Muscle of leg (tissue), 11 donors: ENCODE data around the gene SSBP1. TPM values are rescaled to one million over a fixed set of nuclear protein-coding genes. Genes with fewer than 3 reads are reported as not detected.

Experiments
- DNase-seq: peaks from one replicate; pipeline ENCODE4 v3.0.0; 2013
- H3K27ac ChIP-seq: one replicate; pipeline ENCODE4 v1.5.1; 2013; ENCODE audit warnings: mild to moderate bottlenecking, low read length, control low read depth
- H3K27me3 ChIP-seq: one replicate; pipeline ENCODE4 v1.6.1; 2013; ENCODE audit warnings: low read length; ENCODE audit not compliant: control insufficient read depth, insufficient read depth
- H3K36me3 ChIP-seq: one replicate; pipeline ENCODE4 v1.6.1; 2013; ENCODE audit warnings: low read length; ENCODE audit not compliant: control insufficient read depth, insufficient read depth
- H3K4me1 ChIP-seq: one replicate; pipeline ENCODE4 v1.6.1; 2013; ENCODE audit warnings: low read length; ENCODE audit not compliant: control insufficient read depth, insufficient read depth
- H3K4me3 ChIP-seq: one replicate; pipeline ENCODE4 v1.5.1; 2013; ENCODE audit warnings: low read length, control low read depth
- H3K9me3 ChIP-seq: replicated peaks from 2 replicates; pipeline ENCODE4 v1.6.1; 2013; ENCODE audit warnings: low read depth, low read length; ENCODE audit not compliant: control insufficient read depth
- WGBS: methylation state at CpG from one replicate; pipeline ENCODE4 v1.1.5; 2013; ENCODE audit warnings: missing lambda C conversion rate; ENCODE audit not compliant: insufficient coverage; 5-methylcytosine and 5-hydroxymethylcytosine counted together
- polyA plus RNA-seq, 8 donors: library from polyadenylated mRNA; unstranded; fragments of 120-200 nt; gene quantifications; one replicate each; pipeline versions ENCODE4 v1.2.1 to v1.2.3, GENCODE V29; 2013; ENCODE audit warnings: inconsistent platforms in 1 of 8, low replicate concordance in 1 of 8; ENCODE audit not compliant: insufficient read length in 8 of 8, insufficient read depth in 1 of 8
- total RNA-seq: library from RNA; stranded (reverse); fragments of 120-200 nt; gene quantifications from one replicate; pipeline ENCODE4 v1.2.4, GENCODE V29; 2013

SSBP1 gene
- total and polyA plus RNA-seq, 9 donors: 89.1 to 134 (median 101) TPM

DNA sequence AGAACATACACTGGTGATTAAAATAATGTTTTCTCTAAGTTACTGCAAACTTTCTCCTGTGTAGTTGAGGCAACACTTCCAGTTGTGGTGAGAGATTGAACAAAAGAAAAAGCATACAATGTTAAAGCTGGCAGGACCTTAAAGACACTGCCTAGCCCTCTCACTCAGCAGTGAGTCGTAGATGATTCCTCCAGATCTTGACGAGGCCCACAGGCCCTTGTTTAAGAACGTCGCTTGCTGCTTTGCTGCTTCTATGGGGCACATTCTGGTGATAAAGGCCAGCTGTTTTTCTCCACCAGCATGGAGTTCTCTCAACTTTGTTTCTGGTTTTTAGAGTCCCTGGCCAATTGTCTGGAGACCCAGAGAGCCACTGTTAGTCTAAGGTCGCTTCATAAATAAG is 33.4 kb upstream of the SSBP1 start:
- Histone ChIP-seq H3K4me1 (peaks cover 6% of the 10 kb centered on the region), H3K4me3 (no peak overlapping the region), H3K9me3 (no peaks in the 10 kb centered on the region), H3K36me3 (no peaks in the 10 kb centered on the region), H3K27me3 (peaks cover 10% of the 10 kb centered on the region), H3K27ac (no peak overlapping the region)
- WGBS: 39% methylated on average over 3 of the region's 5 CpGs
- DNase-seq: no peak

DNA sequence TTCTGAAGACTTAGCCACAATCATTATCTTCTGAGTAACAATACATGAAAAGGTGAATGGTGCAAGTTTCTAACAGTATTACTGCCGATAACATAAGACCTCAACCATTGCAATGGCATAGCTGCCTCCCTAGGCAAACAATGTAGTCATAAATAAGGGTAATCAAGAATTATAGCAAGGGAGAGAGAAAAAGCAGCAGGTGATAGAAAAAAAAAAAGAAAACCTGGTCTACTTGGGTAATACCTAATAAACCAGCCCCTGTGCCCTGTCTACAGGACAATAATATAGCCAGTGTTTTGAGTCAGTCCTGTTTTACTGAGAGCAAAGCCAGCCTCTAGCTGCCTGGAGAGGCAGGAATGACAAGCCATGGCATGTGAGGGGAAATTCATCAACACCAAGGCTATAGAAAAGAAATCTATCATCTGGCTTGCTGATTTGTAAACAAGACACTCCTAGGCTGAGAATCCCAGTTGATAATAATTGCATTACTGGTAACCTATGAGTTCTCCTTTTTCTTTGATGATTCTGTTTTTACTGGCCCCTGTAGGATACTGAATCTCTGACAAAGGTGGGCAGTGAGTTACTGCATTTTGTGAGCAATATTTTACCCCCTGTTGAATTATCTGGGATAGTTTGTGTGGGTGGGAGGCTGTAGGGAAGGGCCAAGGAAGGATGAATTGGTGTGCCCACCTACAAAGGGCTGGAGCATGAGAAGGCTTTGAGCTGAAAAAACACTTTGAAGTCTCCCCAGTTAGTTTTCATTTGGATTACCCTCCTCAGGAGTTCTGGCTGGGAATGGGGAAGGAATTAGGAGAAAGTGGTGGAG is 31.7 kb upstream of the SSBP1 start:
- no peaks in the 10 kb centered on the region for H3K9me3 ChIP-seq
- no peak overlapping the region for H3K27ac ChIP-seq
- peaks cover 10% of the 10 kb centered on the region for H3K27me3 ChIP-seq
- H3K4me1 ChIP-seq: no peaks in the 10 kb centered on the region
- no peaks in the 10 kb centered on the region for H3K36me3 ChIP-seq
- no peak for DNase-seq
- no CpG with 5 or more reads among the region's 1 CpG for WGBS
- H3K4me3 ChIP-seq: no peak overlapping the region

DNA sequence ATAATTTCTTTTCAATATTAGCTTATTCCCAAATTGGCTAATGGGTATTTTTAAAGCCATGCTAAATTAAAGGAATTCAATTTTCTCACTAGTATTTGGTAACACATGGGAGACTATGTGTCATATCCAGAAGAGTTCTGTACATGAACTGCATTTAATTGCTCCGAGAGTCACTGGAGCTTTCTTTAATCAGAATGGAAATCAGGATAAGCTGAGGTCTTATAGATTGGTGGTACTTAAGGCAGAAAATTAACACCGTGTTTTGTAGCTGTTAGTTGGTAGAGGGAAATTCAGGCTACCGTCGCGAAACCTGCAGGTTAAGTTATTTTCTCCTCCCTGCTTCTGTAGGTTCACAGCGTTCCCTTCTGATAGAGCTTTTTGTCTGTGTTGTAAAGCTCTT is 29.8 kb upstream of the SSBP1 start, which contains the start of gene WEE2:
Gene WEE2, plus strand, starts transcription at position 3 of the 400 bp plus-strand sequence. CDS start 406 bp downstream, outside the sequence.
- Histone ChIP-seq H3K9me3 (no peaks in the 10 kb centered on the region), H3K27me3 (peaks cover 10% of the 10 kb centered on the region), H3K4me1 (no peaks in the 10 kb centered on the region), H3K27ac (no peak within 1 kb of the TSS), H3K36me3 (no peaks in the 10 kb centered on the region), H3K4me3 (no peak within 1 kb of the TSS)
- 77% methylated on average over 2 of the region's 6 CpGs for WGBS
- no peak for DNase-seq

DNA sequence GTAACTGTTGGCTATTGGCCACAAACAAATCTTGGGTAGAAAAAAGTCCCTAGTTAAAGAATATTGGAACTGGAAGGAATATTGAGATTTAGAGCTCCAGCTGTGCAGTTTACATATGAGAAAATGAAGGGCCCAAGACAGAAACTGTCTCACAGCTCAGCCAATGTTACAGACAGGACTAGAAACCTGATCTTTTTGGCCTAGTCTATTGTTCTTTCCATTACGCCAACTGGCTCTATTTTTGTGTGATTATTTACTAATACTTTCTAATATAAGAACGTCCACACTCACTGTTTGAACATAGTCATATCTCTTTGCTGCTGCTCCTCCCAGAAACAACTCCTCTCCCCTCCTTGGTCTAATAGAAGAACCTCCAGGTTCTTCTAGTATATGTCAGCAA is 28.8 kb upstream of the SSBP1 start:
- no CpG with 5 or more reads among the region's 2 CpGs for WGBS
- Histone ChIP-seq H3K36me3 (no peaks in the 10 kb centered on the region), H3K27ac (no peak overlapping the region)

DNA sequence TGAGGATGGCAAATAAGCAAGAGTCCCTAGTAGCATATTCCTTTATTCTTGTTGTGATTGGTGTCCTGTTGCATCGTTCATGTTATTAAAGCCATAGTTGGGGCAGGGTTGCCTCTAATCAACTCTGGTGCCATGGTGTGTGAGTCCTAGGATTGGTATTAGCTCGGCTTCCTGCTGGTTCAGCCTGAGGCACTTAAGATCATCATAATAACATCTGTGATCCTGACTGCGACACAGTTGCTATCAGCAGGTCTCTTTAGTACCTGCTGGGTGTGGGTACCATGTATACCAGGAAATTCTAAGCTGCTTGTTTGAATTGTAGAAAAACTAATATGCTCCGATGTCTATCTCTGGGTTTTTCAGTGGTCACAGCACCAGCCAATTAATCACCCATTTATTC is 28.4 kb upstream of the SSBP1 start:
- no CpG with 5 or more reads among the region's 4 CpGs for WGBS
- H3K4me1 ChIP-seq: no peaks in the 10 kb centered on the region
- H3K36me3 ChIP-seq: no peaks in the 10 kb centered on the region
- H3K27ac ChIP-seq: no peak overlapping the region
- H3K27me3 ChIP-seq: peaks cover 4% of the 10 kb centered on the region
- H3K9me3 ChIP-seq: no peaks in the 10 kb centered on the region
- no peak for DNase-seq
- no peak overlapping the region for H3K4me3 ChIP-seq

More for the DNA sequence above, 28.8 kb upstream of the SSBP1 start:
- peaks cover 7% of the 10 kb centered on the region for H3K27me3 ChIP-seq
- no peaks in the 10 kb centered on the region for H3K9me3 ChIP-seq
- H3K4me3 ChIP-seq: no peak overlapping the region
- no peaks in the 10 kb centered on the region for H3K4me1 ChIP-seq
- DNase-seq: no peak

DNA sequence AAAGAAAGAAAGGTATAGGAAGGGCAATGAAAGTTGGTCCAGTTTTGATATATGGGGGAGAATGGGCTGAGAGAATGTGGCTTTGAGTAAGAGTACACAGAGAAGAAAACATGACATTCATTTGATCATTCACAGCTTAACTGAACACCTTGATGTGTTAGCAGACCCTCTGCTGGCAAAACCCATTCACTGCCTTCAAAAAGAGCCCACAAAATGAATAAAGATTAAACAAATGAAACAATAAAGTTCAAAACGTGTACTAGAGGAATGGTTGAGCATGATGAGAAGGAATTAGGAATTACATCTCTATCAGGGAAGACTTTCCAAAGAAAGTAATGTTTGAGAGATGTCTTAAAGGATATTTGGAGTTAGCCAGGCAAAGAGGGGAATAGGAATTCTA is 27.9 kb upstream of the SSBP1 start:
- DNase-seq: no peak
- H3K27ac ChIP-seq: no peak overlapping the region
- no CpG with 5 or more reads among the region's 1 CpG for WGBS

DNA sequence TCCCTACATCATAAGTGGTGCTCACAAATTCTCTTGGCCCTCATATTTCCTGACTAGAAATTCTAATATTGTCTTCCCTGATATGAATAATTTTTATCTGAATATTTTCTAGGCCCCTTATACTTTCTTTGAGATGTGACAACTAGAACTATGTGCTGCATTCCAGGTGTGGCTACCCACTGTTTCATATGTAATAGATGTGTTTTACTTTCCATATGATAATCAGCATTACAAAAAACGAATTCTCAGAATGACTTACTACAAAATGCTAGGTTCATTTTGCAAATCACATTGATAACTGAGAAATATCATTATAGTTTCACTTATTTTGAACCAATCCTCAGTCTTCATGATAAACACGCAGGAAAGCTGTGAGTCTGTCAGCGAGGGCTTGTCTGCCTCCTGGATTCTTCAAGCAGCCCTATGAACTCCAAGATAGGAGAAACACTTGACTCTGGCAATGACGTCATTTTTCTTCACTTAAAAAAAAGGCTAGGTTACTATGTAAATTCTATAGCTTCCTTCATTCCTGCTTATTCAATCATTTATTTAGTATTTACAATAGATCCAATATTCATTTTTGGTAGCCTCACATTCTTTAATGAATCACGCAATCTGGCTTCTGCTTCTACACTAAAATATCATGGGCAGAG is 25.4 kb upstream of the SSBP1 start:
- Histone ChIP-seq H3K4me1 (no peaks in the 10 kb centered on the region), H3K9me3 (no peaks in the 10 kb centered on the region), H3K36me3 (no peaks in the 10 kb centered on the region), H3K4me3 (no peak overlapping the region), H3K27me3 (no peaks in the 10 kb centered on the region), H3K27ac (no peak overlapping the region)
- DNase-seq: no peak
- WGBS: no CpG with 5 or more reads among the region's 5 CpGs

More for the DNA sequence above, 27.9 kb upstream of the SSBP1 start:
- H3K4me1 ChIP-seq: no peaks in the 10 kb centered on the region
- H3K4me3 ChIP-seq: no peak overlapping the region
- H3K36me3 ChIP-seq: no peaks in the 10 kb centered on the region
- peaks cover 2% of the 10 kb centered on the region for H3K27me3 ChIP-seq
- H3K9me3 ChIP-seq: no peaks in the 10 kb centered on the region

DNA sequence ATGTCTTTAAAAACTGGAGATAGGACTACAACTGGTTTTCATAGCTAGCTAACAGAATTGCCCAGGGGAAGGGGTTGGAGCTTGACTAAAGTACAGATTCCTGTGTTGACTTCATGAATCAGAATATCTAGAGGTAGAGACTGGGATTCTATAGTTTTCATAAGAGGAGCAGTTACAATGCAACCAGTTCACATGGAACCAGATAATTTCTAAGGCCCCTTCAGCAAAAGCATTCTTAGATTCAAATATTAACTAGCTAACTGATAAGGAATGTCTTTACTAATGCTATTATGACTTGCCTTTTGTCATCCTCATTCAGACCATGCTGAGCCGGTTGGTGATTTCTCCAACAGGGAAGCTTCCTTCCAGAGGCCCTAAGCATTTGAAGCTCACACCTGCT is 24.3 kb upstream of the SSBP1 start:
- DNase-seq: no peak
- 100% methylated on average over 1 of the region's 1 CpG for WGBS
- no peaks in the 10 kb centered on the region for H3K36me3 ChIP-seq
- H3K27ac ChIP-seq: no peak overlapping the region
- no peak overlapping the region for H3K4me3 ChIP-seq
- H3K27me3 ChIP-seq: no peaks in the 10 kb centered on the region
- no peaks in the 10 kb centered on the region for H3K4me1 ChIP-seq
- no peaks in the 10 kb centered on the region for H3K9me3 ChIP-seq

DNA sequence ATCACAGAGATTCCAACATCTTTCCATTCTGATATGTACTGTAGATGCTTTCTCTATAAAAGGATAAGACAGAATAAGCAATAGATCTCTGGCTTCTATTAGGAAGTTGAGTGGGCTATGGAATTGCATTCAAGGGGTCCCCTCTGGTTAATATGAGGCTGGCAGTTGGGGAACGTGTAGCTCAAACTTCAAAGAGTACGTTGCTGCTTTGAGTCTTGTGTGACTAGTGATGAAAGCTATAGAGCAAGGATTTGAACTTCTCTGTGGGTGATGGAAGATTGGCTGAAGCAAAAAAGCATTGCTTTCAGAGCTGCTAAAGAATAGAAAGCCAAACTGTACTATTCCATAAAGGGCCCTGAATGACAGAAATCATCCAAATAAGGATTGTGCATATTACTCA is 23.6 kb upstream of the SSBP1 start:
- no peak overlapping the region for H3K27ac ChIP-seq
- DNase-seq: no peak
- 47% methylated on average over 2 of the region's 2 CpGs for WGBS
- no peaks in the 10 kb centered on the region for H3K4me1 ChIP-seq
- no peaks in the 10 kb centered on the region for H3K36me3 ChIP-seq
- no peak overlapping the region for H3K4me3 ChIP-seq
- H3K9me3 ChIP-seq: no peaks in the 10 kb centered on the region
- H3K27me3 ChIP-seq: no peaks in the 10 kb centered on the region

DNA sequence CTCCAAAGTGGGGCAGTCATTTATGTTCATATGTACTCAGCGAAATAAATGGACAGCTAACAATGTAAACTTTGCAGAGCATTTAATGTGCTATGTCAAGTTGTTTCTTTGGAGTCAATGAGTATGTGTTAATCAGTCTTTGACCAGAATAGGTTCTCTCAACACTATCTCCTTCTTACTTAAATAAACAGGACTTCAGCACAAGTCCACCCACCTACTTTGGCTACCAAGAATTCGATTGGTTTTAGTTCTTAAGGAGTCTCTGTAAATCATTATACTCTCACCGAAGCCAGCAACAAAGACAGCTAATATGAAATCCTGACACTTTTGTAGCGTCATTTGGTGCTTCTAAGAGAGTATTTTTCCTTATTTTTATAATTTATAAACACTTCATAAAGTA is 23.1 kb upstream of the SSBP1 start:
- Histone ChIP-seq H3K4me3 (no peak overlapping the region), H3K4me1 (no peaks in the 10 kb centered on the region), H3K36me3 (no peaks in the 10 kb centered on the region), H3K27ac (no peak overlapping the region), H3K27me3 (no peaks in the 10 kb centered on the region), H3K9me3 (no peaks in the 10 kb centered on the region)
- no peak for DNase-seq
- WGBS: no CpG with 5 or more reads among the region's 4 CpGs
